Fibroblast of skin of back (primary cell): ENCODE results near the gene NCBP2.
A peak's percentile ranks its signal among the peaks of the same experiment; 100 is the strongest.

ENCODE experiments used
- DNase-seq: peaks from one replicate; pipeline ENCODE4 v3.0.0-alpha.2; 2013

NCBP2 gene

GRCh38 chr3:196938576-196938975 is 3.8 kb downstream of the NCBP2 start:
- DNase-seq = no peak

GRCh38 chr3:196938124-196938523 is 4.2 kb downstream of the NCBP2 start:
- DNase-seq = no peak

GRCh38 chr3:196936288-196936687 is 6.0 kb downstream of the NCBP2 start:
- DNase-seq = no peak

GRCh38 chr3:196932600-196932999 is 9.7 kb downstream of the NCBP2 start:
- DNase-seq = no peak

- DNase-seq = no peak
Observed at GRCh38 chr3:196931828-196932587, 10.3 kb downstream of the NCBP2 start.

- DNase-seq = no peak
Observed at GRCh38 chr3:196931157-196931556, 11.2 kb downstream of the NCBP2 start.

- DNase-seq = no peak
Observed at GRCh38 chr3:196927571-196928453, 14.5 kb downstream of the NCBP2 start.

GRCh38 chr3:196920733-196921132 is 21.6 kb downstream of the NCBP2 start:
- DNase-seq = no peak

GRCh38 chr3:196918968-196919367 is 23.4 kb downstream of the NCBP2 start:
- DNase-seq = no peak

- no peak for DNase-seq
Observed at GRCh38 chr3:196916995-196917394, 25.3 kb downstream of the NCBP2 start.

GRCh38 chr3:196916221-196916620 is 26.1 kb downstream of the NCBP2 start:
- no peak for DNase-seq

GRCh38 chr3:196915375-196915774 is 27.0 kb downstream of the NCBP2 start:
- DNase-seq = no peak

- DNase-seq = no peak
Observed at GRCh38 chr3:196914866-196915265, 27.5 kb downstream of the NCBP2 start.

GRCh38 chr3:196903740-196904139 is 38.6 kb downstream of the NCBP2 start:
- no peak for DNase-seq

GRCh38 chr3:196902296-196902695 is 40.0 kb downstream of the NCBP2 start:
- DNase-seq = no peak

GRCh38 chr3:196901768-196902167 is 40.6 kb downstream of the NCBP2 start:
- no peak for DNase-seq

GRCh38 chr3:196896229-196896628 is 46.1 kb downstream of the NCBP2 start:
- DNase-seq = no peak

- DNase-seq = no peak
Observed at GRCh38 chr3:196894557-196895295, 47.6 kb downstream of the NCBP2 start.

- peak; percentile 7 for DNase-seq
Observed at GRCh38 chr3:196889844-196890708, 52.3 kb downstream of the NCBP2 start.

GRCh38 chr3:196886144-196886543 is 56.2 kb downstream of the NCBP2 start:
- DNase-seq = no peak
